Mucosa of gallbladder (tissue), 1 donor: ENCODE measurements around the gene CD1D. TPM values are rescaled to one million over a fixed set of nuclear protein-coding genes. Genes with fewer than 3 reads are reported as not detected.

Source experiments
- total RNA-seq: library from RNA; stranded (reverse); gene quantifications from one replicate; pipeline ENCODE4 v1.2.1, GENCODE V29; 2021
- donor health status: DM: no; HTN: no; CAD: no.

Gene CD1D
- total RNA-seq, 1 donor from 2014 or later, result 7.2 TPM

Other genes starting within 250 kb of the CD1D start
- gene KIRREL1, start 187.2 kb upstream of the CD1D start, total RNA-seq, result 26.8 TPM
- 0.09 TPM for gene CD1A, start 73.5 kb downstream of the CD1D start, total RNA-seq
- 1.4 TPM for gene CD1C, start 109.0 kb downstream of the CD1D start, total RNA-seq
- gene CD1B, start 150.6 kb downstream of the CD1D start, total RNA-seq, result not detected
- 1.3 TPM for gene CD1E, start 173.0 kb downstream of the CD1D start, total RNA-seq
- not detected for gene OR10T2, start 218.6 kb downstream of the CD1D start, total RNA-seq
- not detected for gene OR10K2, start 245.3 kb downstream of the CD1D start, total RNA-seq